HCT116 (cell line): ENCODE measurements around the gene NXT1. TPM values are rescaled to one million over a fixed set of nuclear protein-coding genes. Genes with fewer than 3 reads are reported as not detected.

Source experiments
- ATAC-seq: fragments of 200-7000 bp; cut with Tn5 transposase; 2 replicates; pipeline ENCODE4 v1.9.1; 2020; ENCODE audit warnings: mild to moderate bottlenecking, moderate library complexity
- BruUV-seq: library from RNA; stranded (reverse); fragments of 400-500 nt; replicated peaks from 2 replicates; lab custom pipeline; 2021; lab: Mats Ljungman, UMichigan
- CTCF ChIA-PET: fragments of 300-600 bp; sonication (Branson Sonifier 250); formaldehyde crosslinking; loops from one replicate; lab custom pipeline; 2021; ENCODE audit warnings: antibody characterized with exemption; lab: Charles Lee
- POLR2A ChIA-PET: fragments of 300-600, 350-600 bp; sonication (Branson Sonifier 250); formaldehyde crosslinking; loops from one replicate; lab custom pipeline; 2021; ENCODE audit warnings: antibody characterized with exemption; lab: Charles Lee
- RAD21 ChIA-PET, 2 experiments: fragments of 300-600 bp; sonication (Branson Sonifier 250); formaldehyde crosslinking; loops; one replicate each; lab custom pipeline; 2023; ENCODE audit warnings: low total read pairs in 2 of 2; ENCODE audit not compliant: uncharacterized antibody in 2 of 2, unreplicated experiment in 2 of 2, low non-redundant PET in 1 of 2; lab: Charles Lee
- DNase-seq: peaks from one replicate; pipeline ENCODE4 v3.0.0-alpha.2; 2010; ENCODE audit warnings: low read depth, low spot score
- H2AFZ ChIP-seq: fragments of 200-600 bp; shearing (Covaris generic), sonication (generic); 2 replicates; pipeline ENCODE4 v1.6.1; 2017; ENCODE audit warnings: low read depth, mixed run types, mixed read lengths, antibody characterized with exemption, low read length; ENCODE audit not compliant: poor library complexity, severe bottlenecking
- H3K27ac ChIP-seq: 2 replicates; pipeline ENCODE4 v1.5.1; 2012; ENCODE audit warnings: low read depth, low read length
- H3K27me3 ChIP-seq: fragments of 200-600 bp; sonication (generic); 2 replicates; pipeline ENCODE4 v1.6.1; 2016; ENCODE audit warnings: mixed run types, low read length, mixed read lengths; ENCODE audit not compliant: insufficient read depth
- H3K36me3 ChIP-seq, 2 experiments: fragments of 200-500 bp in 1 of 2; fragments of 200-600 bp in 1 of 2; sonication (Bioruptor generic) in 1 of 2; sonication (generic) in 1 of 2; 2 replicates each; pipeline versions ENCODE4 v1.5.1 to v1.6.1; 2014 to 2016; ENCODE audit warnings: low read length in 2 of 2, inconsistent platforms in 1 of 2, mixed read lengths in 1 of 2, mixed run types in 1 of 2; ENCODE audit not compliant: insufficient read depth in 2 of 2, control insufficient read depth in 1 of 2
- H3K4me1 ChIP-seq, 2 experiments: fragments of 200-600 bp in 1 of 2; sonication (generic) in 1 of 2; 2 replicates each; pipeline versions ENCODE4 v1.5.1 to v1.6.1; 2012 to 2017; ENCODE audit warnings: low read length in 2 of 2, inconsistent platforms in 1 of 2, mild to moderate bottlenecking in 1 of 2, mixed read lengths in 1 of 2, mixed run types in 1 of 2, moderate library complexity in 1 of 2; ENCODE audit not compliant: insufficient read depth in 2 of 2, control insufficient read depth in 1 of 2
- H3K4me2 ChIP-seq: fragments of 200-600 bp; sonication (generic); 2 replicates; pipeline ENCODE4 v1.6.1; 2017; ENCODE audit warnings: mixed run types, low read length, mixed read lengths
- H3K4me3 ChIP-seq, 2 experiments: fragments of 200-600 bp in 1 of 2; sonication (generic) in 1 of 2; replicated peaks in 1 of 2; 2 replicates each; pipeline ENCODE4 v1.5.1; 2011 to 2016; ENCODE audit warnings: low read length in 2 of 2, control low read depth in 1 of 2, low read depth in 1 of 2, mild to moderate bottlenecking in 1 of 2, mixed read lengths in 1 of 2, mixed run types in 1 of 2
- H3K79me2 ChIP-seq: fragments of 200-600 bp; sonication (generic); 2 replicates; pipeline ENCODE4 v1.6.1; 2017; ENCODE audit warnings: mild to moderate bottlenecking, mixed run types, low read length, moderate library complexity, mixed read lengths; ENCODE audit not compliant: insufficient read depth
- H3K9ac ChIP-seq: fragments of 200-600 bp; sonication (generic); 2 replicates; pipeline ENCODE4 v1.6.1; 2016; ENCODE audit warnings: low read length, mixed read lengths
- H3K9me2 ChIP-seq: fragments of 200-600 bp; sonication (generic), shearing (Covaris generic); 2 replicates; pipeline ENCODE4 v1.6.1; 2017; ENCODE audit warnings: mixed run types, mild to moderate bottlenecking, moderate library complexity; ENCODE audit not compliant: insufficient read depth
- H3K9me3 ChIP-seq, 2 experiments: fragments of 200-500 bp in 1 of 2; fragments of 200-600 bp in 1 of 2; sonication (Bioruptor generic) in 1 of 2; sonication (generic) in 1 of 2; 2 replicates each; pipeline ENCODE4 v1.6.1; 2014 to 2017; ENCODE audit warnings: low read length in 2 of 2, mixed read lengths in 2 of 2, inconsistent platforms in 1 of 2, low read depth in 1 of 2, mild to moderate bottlenecking in 1 of 2, mixed run types in 1 of 2, moderate library complexity in 1 of 2; ENCODE audit not compliant: control insufficient read depth in 1 of 2, insufficient read depth in 1 of 2
- H4K20me1 ChIP-seq: fragments of 200-600 bp; sonication (generic), shearing (Covaris generic); 2 replicates; pipeline ENCODE4 v1.6.1; 2017; ENCODE audit warnings: mixed run types, mild to moderate bottlenecking, moderate library complexity; ENCODE audit not compliant: insufficient read depth
- CTCF ChIP-seq, 3 experiments: fragments of 200-600 bp in 1 of 3; sonication (generic) in 1 of 3; IDR thresholded peaks in 2 of 3; conservative IDR thresholded peaks in 1 of 3; 2 replicates each; pipeline ENCODE4 v1.5.1; 2012 to 2017; ENCODE audit warnings: low read depth in 2 of 3, low read length in 2 of 3, antibody characterized with exemption in 1 of 3, borderline replicate concordance in 1 of 3, control low read depth in 1 of 3, mild to moderate bottlenecking in 1 of 3, mixed read lengths in 1 of 3, mixed run types in 1 of 3, moderate library complexity in 1 of 3; ENCODE audit not compliant: insufficient read depth in 1 of 3
- EZH2phosphoT487 ChIP-seq: fragments of 200-600 bp; IDR thresholded peaks from 2 replicates; pipeline ENCODE4 v1.6.1; 2018; ENCODE audit warnings: antibody characterized with exemption, borderline replicate concordance
- JUND ChIP-seq: IDR thresholded peaks from 2 replicates; pipeline ENCODE4 v1.6.1; 2012
- POLR2A ChIP-seq: IDR thresholded peaks from 2 replicates; pipeline ENCODE4 v1.7.0; 2011; ENCODE audit warnings: borderline replicate concordance; ENCODE audit not compliant: insufficient read depth, insufficient read length; ENCODE audit errors: extremely low read depth
- REST ChIP-seq: IDR thresholded peaks from 2 replicates; pipeline ENCODE4 v1.6.1; 2012; ENCODE audit warnings: low read depth
- SIN3A ChIP-seq: IDR thresholded peaks from 2 replicates; pipeline ENCODE4 v1.6.1; 2012; ENCODE audit warnings: low read depth
- SRF ChIP-seq: IDR thresholded peaks from 2 replicates; pipeline ENCODE4 v1.6.1; 2012; ENCODE audit warnings: low read depth
- TCF7L2 ChIP-seq: IDR thresholded peaks from 2 replicates; pipeline ENCODE4 v1.7.0; 2011; ENCODE audit warnings: borderline replicate concordance, inconsistent platforms; ENCODE audit not compliant: insufficient read depth, insufficient read length; ENCODE audit errors: extremely low read depth
- YY1 ChIP-seq: IDR thresholded peaks from 2 replicates; pipeline ENCODE4 v1.6.1; 2011; ENCODE audit warnings: low read length, low read depth, moderate library complexity, mild to moderate bottlenecking; ENCODE audit not compliant: insufficient replicate concordance; ENCODE audit errors: extremely low read depth
- ZBTB33 ChIP-seq: IDR thresholded peaks from 2 replicates; pipeline ENCODE4 v1.6.1; 2011; ENCODE audit warnings: mild to moderate bottlenecking, low read length, moderate library complexity; ENCODE audit not compliant: insufficient replicate concordance; ENCODE audit errors: extremely low read depth
- ZNF274 ChIP-seq: fragments of 200-500 bp; sonication (Bioruptor generic); IDR thresholded peaks from 2 replicates; pipeline ENCODE4 v1.6.1; 2014; ENCODE audit warnings: mild to moderate bottlenecking, low read depth, low read length, inconsistent platforms
- intact Hi-C: fragments of 100-400 bp; cut with micrococcal nuclease; formaldehyde crosslinking; loops from 2 replicates; pipeline ENCODE4 v1.10.0; 2022
- total RNA-seq: library from RNA; stranded (reverse); gene quantifications from one replicate; pipeline ENCODE4 v1.2.1, GENCODE V29; 2021; ENCODE audit not compliant: unreplicated experiment

Gene NXT1
- total RNA-seq, 1 experiment from 2014 or later = 29.9 TPM

GRCh38 chr20:23311947-23312506 is 38.6 kb upstream of the NXT1 start:
- Histone ChIP-seq H3K36me3 (no peaks in the 10 kb centered on the region), H4K20me1 (no peaks in the 10 kb centered on the region), H3K27ac (no peak overlapping the region), H3K4me1 (no peaks in the 10 kb centered on the region), H3K9me3 (no peaks in the 10 kb centered on the region), H3K4me3 (no peak overlapping the region), H2AFZ (no peak overlapping the region), H3K9ac (no peak overlapping the region), H3K4me2 (no peak overlapping the region), H3K79me2 (no peaks in the 10 kb centered on the region), H3K27me3 (peaks cover 39% of the 10 kb centered on the region), H3K9me2 (no peaks in the 10 kb centered on the region)
- DNase-seq (no peak), ATAC-seq (no peak)
- no peak for TF ChIP-seq SRF
- no peak for TF ChIP-seq JUND
- intact Hi-C loops = no loop called here
- ChIA-PET RAD21 (no interaction called here), POLR2A (no interaction called here), CTCF (no interaction called here)
- no TSS peak for BruUV-seq

- DNase-seq = no peak
- H3K36me3 ChIP-seq = no peaks in the 10 kb centered on the region
- peaks cover 43% of the 10 kb centered on the region for H3K27me3 ChIP-seq
- no peak overlapping the region for H2AFZ ChIP-seq
- H3K4me1 ChIP-seq = no peaks in the 10 kb centered on the region
- TF ChIP-seq POLR2A (no peak), EZH2phosphoT487 (no peak), SIN3A (no peak), ZNF274 (no peak), CTCF (IDR thresholded peaks at IDR 0.05 in 2 of 3, conservative IDR thresholded peaks at IDR 0.05 in 1 of 3; ENCODE audit: borderline replicate concordance in 1 of 3, insufficient read depth in 1 of 3, low read depth in 2 of 3, low read length in 2 of 3) (no peak), REST (no peak), ZBTB33 (no peak), YY1 (no peak), TCF7L2 (no peak)
- ATAC-seq = no peak
- H3K27ac ChIP-seq = no peak overlapping the region
- no peak overlapping the region for H3K4me2 ChIP-seq
- no peaks in the 10 kb centered on the region for H3K79me2 ChIP-seq
- H3K4me3 ChIP-seq = no peak overlapping the region
- intact Hi-C loops = no loop called here
- no peaks in the 10 kb centered on the region for H3K9me3 ChIP-seq
- no TSS peak for BruUV-seq
- H3K9ac ChIP-seq = no peak overlapping the region
- CTCF ChIA-PET = no interaction called here
- RAD21 ChIA-PET = no interaction called here
- no peaks in the 10 kb centered on the region for H4K20me1 ChIP-seq
- POLR2A ChIA-PET = no interaction called here
- no peaks in the 10 kb centered on the region for H3K9me2 ChIP-seq
Measured at GRCh38 chr20:23313271-23313670, 37.3 kb upstream of the NXT1 start.
